HS-27A (cell line): ENCODE measurements around the gene ID4.

Experiments used
- DNase-seq: peaks from one replicate; pipeline ENCODE4 v3.0.0-alpha.2; 2012; ENCODE audit warnings: low read depth, missing footprints

Gene ID4

DNA sequence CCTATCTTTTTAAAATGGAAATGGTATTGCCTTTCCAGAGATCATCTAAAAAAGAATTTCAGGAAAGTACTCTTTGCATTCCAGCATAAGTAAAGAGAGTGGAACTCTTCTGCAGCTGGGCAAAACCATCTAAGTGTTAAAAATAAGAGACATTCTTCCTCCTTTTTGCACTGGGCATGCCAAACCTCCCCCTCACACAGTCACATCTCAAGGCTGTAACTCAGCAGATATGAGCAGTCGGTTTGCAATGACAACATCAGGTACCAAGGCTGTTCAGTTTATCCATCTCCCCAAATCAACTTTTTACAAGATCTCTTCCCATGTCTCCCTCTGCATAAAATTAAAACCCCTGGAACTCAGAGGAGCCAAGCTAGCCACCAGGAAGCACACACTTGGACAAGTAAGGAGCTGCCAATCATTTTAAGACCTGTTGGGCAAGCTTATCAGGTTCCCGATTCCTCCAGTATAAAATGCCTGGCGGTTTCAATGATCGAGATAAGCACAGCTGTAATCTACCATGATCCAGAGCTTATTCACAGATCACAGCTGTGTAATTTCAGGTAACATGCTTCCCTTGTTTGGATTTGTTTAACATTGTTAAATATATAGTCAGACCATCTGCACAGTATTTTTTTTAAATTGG is 23.2 kb downstream of the ID4 start:
- DNase-seq = no peak

GRCh38 chr6:19864285-19864684 is 27.1 kb downstream of the ID4 start:
- DNase-seq = no peak

- DNase-seq = no peak
Observed at GRCh38 chr6:19865178-19865577, 28.0 kb downstream of the ID4 start.

GRCh38 chr6:19866173-19866984 is 29.2 kb downstream of the ID4 start:
- no peak for DNase-seq

GRCh38 chr6:19866985-19867627 is 29.9 kb downstream of the ID4 start:
- no peak for DNase-seq

DNA sequence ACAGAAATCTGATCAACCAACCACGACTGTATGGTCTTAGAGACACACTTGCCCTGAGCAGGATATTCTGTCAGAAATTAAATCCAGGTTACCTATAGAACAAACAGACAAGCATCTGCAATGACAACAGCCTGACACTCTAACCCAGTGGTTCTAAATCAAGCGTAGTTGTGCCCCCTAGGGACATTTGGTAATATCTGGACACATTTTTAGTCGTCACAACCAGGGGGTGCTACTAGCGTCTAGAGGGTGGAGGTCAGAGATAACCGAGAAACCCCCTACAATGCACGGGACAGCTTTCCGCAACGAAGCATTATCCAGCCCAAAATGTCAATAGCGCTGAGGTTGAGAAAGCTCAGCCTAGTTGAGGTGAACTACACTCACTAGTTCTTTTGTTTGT is 32.3 kb downstream of the ID4 start:
- DNase-seq = no peak

GRCh38 chr6:19870322-19870721 is 33.2 kb downstream of the ID4 start:
- DNase-seq = no peak

DNA sequence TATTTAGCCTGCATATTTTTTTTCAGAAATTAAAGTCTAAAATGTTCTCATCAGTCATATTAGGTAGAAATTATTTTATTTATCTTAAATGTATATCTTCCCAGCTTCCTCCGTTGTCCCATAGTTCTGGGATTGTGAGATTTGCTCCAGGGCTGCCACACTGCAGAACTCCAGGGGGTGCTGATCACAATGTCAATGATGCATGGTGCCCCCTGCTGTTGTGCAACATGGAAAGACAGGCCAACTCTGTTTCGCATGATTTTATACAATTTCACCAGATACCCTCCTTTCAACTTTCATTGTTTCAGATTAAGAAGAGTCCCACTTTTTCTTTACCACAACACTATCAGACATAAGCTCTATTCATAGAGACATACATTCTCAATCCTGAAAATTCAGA is 35.9 kb downstream of the ID4 start:
- no peak for DNase-seq

DNA sequence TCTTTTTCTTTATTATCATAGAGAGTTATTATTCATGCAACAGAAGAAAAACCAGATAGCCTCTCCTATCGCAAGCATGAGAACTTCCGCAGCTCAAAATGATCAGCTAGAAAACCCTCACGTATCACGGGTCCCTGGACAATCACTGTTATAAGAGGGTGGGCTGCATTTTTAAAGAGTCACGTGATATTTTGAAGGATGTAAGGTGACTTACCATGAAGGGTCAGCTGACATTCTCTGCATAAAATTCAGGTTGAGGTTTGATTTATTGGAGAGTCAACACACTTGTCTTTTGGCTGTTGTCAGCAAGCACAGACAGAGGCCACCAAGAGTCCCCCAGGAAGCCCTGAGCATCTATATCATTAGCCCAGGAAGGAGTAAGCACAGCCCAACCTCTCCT is 39.5 kb downstream of the ID4 start:
- DNase-seq = no peak

GRCh38 chr6:19879663-19880062 is 42.5 kb downstream of the ID4 start:
- no peak for DNase-seq

- no peak for DNase-seq
Observed at GRCh38 chr6:19880066-19880465, 42.9 kb downstream of the ID4 start.

- DNase-seq = no peak
Observed at GRCh38 chr6:19891451-19891850, 54.3 kb downstream of the ID4 start.
